AG04450 (cell line): ENCODE data around the gene PDE2A. TPM values are rescaled to one million over a fixed set of nuclear protein-coding genes. Genes with fewer than 3 reads are reported as not detected.

Experiments used
- CTCF ChIA-PET: fragments of 300-600, 350-600 bp; formaldehyde crosslinking; extraction: SDS; loops from one replicate; lab custom pipeline; 2022; ENCODE audit warnings: antibody characterized with exemption, inconsistent platforms; lab: Charles Lee
- POLR2A ChIA-PET: fragments of 350-600 bp; formaldehyde crosslinking; extraction: SDS; loops from one replicate; lab custom pipeline; 2021; ENCODE audit warnings: antibody characterized with exemption, inconsistent platforms; lab: Yijun Ruan, JAX
- DNase-seq: peaks from one replicate; pipeline ENCODE4 v3.0.0-alpha.2; 2011; ENCODE audit warnings: low read depth, low spot score
- H3K27ac ChIP-seq: one replicate; pipeline ENCODE4 v1.5.1; 2012; ENCODE audit warnings: low read depth, low read length, control low read depth
- H3K27me3 ChIP-seq: one replicate; pipeline ENCODE4 v1.6.0; 2012; ENCODE audit warnings: low read length; ENCODE audit not compliant: control insufficient read depth, insufficient read depth
- H3K4me3 ChIP-seq: 2 replicates; pipeline ENCODE4 v1.5.1; 2011; ENCODE audit warnings: mild to moderate bottlenecking, low read depth, low read length, control low read depth
- H3K9me3 ChIP-seq: 2 replicates; pipeline ENCODE4 v1.5.1; 2012; ENCODE audit warnings: low read length; ENCODE audit not compliant: control insufficient read depth, insufficient read depth
- CTCF ChIP-seq: IDR thresholded peaks from 2 replicates; pipeline ENCODE4 v1.5.1; 2011; ENCODE audit warnings: low read depth, low read length, control low read depth, inconsistent platforms
- polyA plus RNA-seq: library from polyadenylated mRNA; depleted of rRNA; stranded (reverse); fragments of >200 nt; gene quantifications from 2 replicates; pipeline ENCODE4 v1.2.3, GENCODE V29; 2011

PDE2A gene
- polyA plus RNA-seq, 1 experiment, result 0.02 TPM

DNA sequence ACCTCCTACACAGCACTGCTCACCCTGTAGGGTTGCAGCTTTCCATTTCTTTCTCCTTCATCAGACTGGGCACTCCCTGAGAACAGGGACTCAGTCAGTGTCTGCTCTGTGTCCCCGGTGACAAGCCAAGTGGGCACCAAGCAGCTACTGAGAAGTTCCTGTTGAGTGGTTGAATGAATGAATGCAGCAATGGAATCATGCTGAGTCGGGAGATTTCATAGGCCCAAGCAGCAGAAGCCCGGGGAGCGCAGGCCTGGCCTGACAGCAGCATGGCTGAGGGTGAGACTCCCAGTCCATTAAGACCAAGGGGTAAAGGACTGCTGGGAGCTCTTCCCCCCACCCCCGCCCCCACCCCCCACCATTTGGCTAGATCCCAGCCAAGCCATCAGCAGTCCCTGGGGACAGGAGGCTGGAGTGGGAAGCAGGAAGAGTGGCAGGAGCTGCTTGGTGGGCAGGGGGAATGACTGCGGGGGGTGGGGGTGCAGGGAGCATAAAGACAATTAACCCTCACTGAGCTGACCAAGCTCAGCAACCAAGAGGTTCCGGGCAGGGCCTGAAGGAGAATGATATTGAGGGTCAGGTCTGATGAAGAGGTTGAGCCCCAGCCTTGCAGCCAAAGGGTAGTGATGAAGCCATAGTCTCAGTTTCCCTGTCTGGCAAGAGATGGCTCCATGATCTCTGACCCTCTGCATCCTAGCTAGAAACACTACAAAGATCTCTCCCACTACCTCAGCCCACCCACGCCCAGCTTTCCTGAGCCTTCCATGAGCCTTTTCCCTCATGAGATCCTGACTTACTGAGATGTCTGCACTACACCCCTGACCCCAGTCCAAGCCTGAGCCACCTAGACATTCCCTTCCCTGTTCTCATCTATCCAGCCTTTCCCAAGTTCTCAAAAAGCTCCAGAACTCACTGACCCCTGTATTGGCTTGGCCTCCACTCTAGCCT lies 2.8 kb downstream of the PDE2A start:
- peaks cover 13% of the 10 kb centered on the region for H3K9me3 ChIP-seq
- no peak overlapping the region for H3K27ac ChIP-seq
- DNase-seq, result no peak
- no peak for TF ChIP-seq CTCF
- ChIA-PET CTCF (interaction anchor here (1.1 to 1.6 kb wide), 2 partner anchors 12 to 14 kb away, joined by 7 to 8 read pairs; no protein-coding TSS in a partner anchor), POLR2A (no interaction called here)
- no peak overlapping the region for H3K4me3 ChIP-seq
- H3K27me3 ChIP-seq, result peaks cover 73% of the 10 kb centered on the region

GRCh38 chr11:72670041-72670440 lies 4.2 kb downstream of the PDE2A start:
- Histone ChIP-seq H3K4me3 (no peak overlapping the region), H3K9me3 (peaks cover 13% of the 10 kb centered on the region), H3K27ac (no peak overlapping the region), H3K27me3 (peaks cover 67% of the 10 kb centered on the region)
- no peak for TF ChIP-seq CTCF
- no peak for DNase-seq
- ChIA-PET POLR2A (no interaction called here), CTCF (no interaction called here)

GRCh38 chr11:72669527-72669926 lies 4.7 kb downstream of the PDE2A start:
- TF ChIP-seq CTCF, result no peak
- H3K27ac ChIP-seq, result no peak overlapping the region
- no peak overlapping the region for H3K4me3 ChIP-seq
- peaks cover 62% of the 10 kb centered on the region for H3K27me3 ChIP-seq
- ChIA-PET POLR2A (no interaction called here), CTCF (interaction anchor here (0.9 kb wide), 1 partner anchor 15 kb away, joined by 3 read pairs; no protein-coding TSS in a partner anchor)
- peaks cover 13% of the 10 kb centered on the region for H3K9me3 ChIP-seq
- DNase-seq, result no peak

- ChIA-PET POLR2A (no interaction called here), CTCF (interaction anchor here (0.9 to 1.1 kb wide), 2 partner anchors 15 to 24 kb away, joined by 3 read pairs; no protein-coding TSS in a partner anchor)
- Histone ChIP-seq H3K27me3 (peaks cover 58% of the 10 kb centered on the region), H3K9me3 (peaks cover 13% of the 10 kb centered on the region), H3K4me3 (no peak overlapping the region), H3K27ac (no peak overlapping the region)
- DNase-seq, result no peak
- no peak for TF ChIP-seq CTCF
Measured at GRCh38 chr11:72668629-72669347, 5.4 kb downstream of the PDE2A start.
